Naive thymus-derived CD4-positive, alpha-beta T cell (primary cell): ENCODE data around the gene NADK. TPM values are rescaled to one million over a fixed set of nuclear protein-coding genes. Genes with fewer than 3 reads are reported as not detected.
A peak's percentile ranks its signal among the peaks of the same experiment; 100 is the strongest.

Experiments
- ATAC-seq: fragments of 150-1000 bp; cut with Tn5 transposase; 2 replicates; pipeline ENCODE4 v1.10.0; 2021; ENCODE audit warnings: mild to moderate bottlenecking, moderate library complexity
- CTCF ChIA-PET: fragments of 350-600 bp; sonication (Branson Sonifier 250); formaldehyde crosslinking; loops from one replicate; lab custom pipeline; 2021; ENCODE audit warnings: antibody characterized with exemption; lab: Charles Lee
- POLR2A ChIA-PET: fragments of 350-600 bp; sonication (Branson Sonifier 250); formaldehyde crosslinking; loops from one replicate; lab custom pipeline; 2021; ENCODE audit warnings: antibody characterized with exemption, inconsistent platforms; lab: Charles Lee
- DNase-seq, 9 donors: peaks; one replicate each; pipeline versions ENCODE4 v3.0.0 to v3.0.0-alpha.2; 2020 to 2022; ENCODE audit warnings: mixed read lengths in 1 of 9
- H3K27ac ChIP-seq: one replicate; pipeline ENCODE4 v1.7.0; 2013; ENCODE audit warnings: mild to moderate bottlenecking, low read depth, low read length, moderate library complexity
- H3K27me3 ChIP-seq, 2 donors: one replicate each; pipeline ENCODE4 v1.7.0; 2013; ENCODE audit warnings: low read length in 2 of 2, mild to moderate bottlenecking in 2 of 2, moderate library complexity in 2 of 2; ENCODE audit not compliant: control insufficient read depth in 2 of 2, insufficient read depth in 2 of 2
- H3K36me3 ChIP-seq, 3 experiments: 1 replicate in 2 of 3; 2 replicates in 1 of 3; pipeline ENCODE4 v1.7.0; 2013; ENCODE audit warnings: low read length in 3 of 3, mild to moderate bottlenecking in 3 of 3, moderate library complexity in 1 of 3; ENCODE audit not compliant: insufficient read depth in 3 of 3, control insufficient read depth in 2 of 3
- H3K4me1 ChIP-seq, 2 donors: one replicate each; pipeline ENCODE4 v1.7.0; 2013; ENCODE audit warnings: low read length in 2 of 2, mild to moderate bottlenecking in 2 of 2, moderate library complexity in 1 of 2; ENCODE audit not compliant: control insufficient read depth in 2 of 2, insufficient read depth in 2 of 2
- H3K4me3 ChIP-seq: 2 replicates; pipeline ENCODE4 v1.7.0; 2013; ENCODE audit warnings: mild to moderate bottlenecking, low read length
- H3K9me3 ChIP-seq, 3 experiments: 1 replicate in 2 of 3; 2 replicates in 1 of 3; pipeline ENCODE4 v1.7.0; 2013; ENCODE audit warnings: low read length in 3 of 3; ENCODE audit not compliant: control insufficient read depth in 2 of 3
- H3K27ac Mint-ChIP-seq, 9 donors: one replicate each; pipeline ENCODE4 v1.8.0; 2020 to 2022; ENCODE audit warnings: mixed read lengths in 9 of 9, mild to moderate bottlenecking in 8 of 9, moderate library complexity in 5 of 9, inconsistent platforms in 2 of 9
- H3K27me3 Mint-ChIP-seq, 5 donors: one replicate each; pipeline ENCODE4 v1.8.0; 2021 to 2022; ENCODE audit warnings: mixed read lengths in 5 of 5, mild to moderate bottlenecking in 1 of 5
- H3K36me3 Mint-ChIP-seq, 5 donors: one replicate each; pipeline ENCODE4 v1.8.0; 2020 to 2022; ENCODE audit warnings: mixed read lengths in 5 of 5, mild to moderate bottlenecking in 3 of 5, inconsistent platforms in 1 of 5
- H3K4me1 Mint-ChIP-seq, 7 donors: one replicate each; pipeline ENCODE4 v1.8.0; 2020 to 2022; ENCODE audit warnings: mixed read lengths in 7 of 7, mild to moderate bottlenecking in 3 of 7, inconsistent platforms in 1 of 7
- H3K4me3 Mint-ChIP-seq, 10 donors: one replicate each; pipeline ENCODE4 v1.8.0; 2020 to 2022; ENCODE audit warnings: mild to moderate bottlenecking in 10 of 10, mixed read lengths in 10 of 10, moderate library complexity in 6 of 10, inconsistent platforms in 2 of 10
- H3K9me3 Mint-ChIP-seq, 11 donors: one replicate each; pipeline ENCODE4 v1.8.0; 2020 to 2022; ENCODE audit warnings: mixed read lengths in 11 of 11, mild to moderate bottlenecking in 4 of 11, inconsistent platforms in 1 of 11, moderate library complexity in 1 of 11
- intact Hi-C, 2 donors: fragments of 100-400 bp; cut with micrococcal nuclease; formaldehyde crosslinking; loops; one replicate each; pipeline ENCODE4 v1.15.1; 2023
- polyA plus RNA-seq, 2 donors: library from polyadenylated mRNA; unstranded; fragments of 300-500 nt; fragmentation: Illumina TruSeq; gene quantifications; one replicate each; pipeline ENCODE4 v1.2.3, GENCODE V29; 2021
- total RNA-seq, 6 experiments: library from RNA in 5 of 6; stranded (reverse) in 5 of 6; gene quantifications; 1 replicate in 5 of 6; 2 replicates in 1 of 6; pipeline ENCODE4 v1.2.3 and lab custom pipeline; 2021 to 2026

The NADK gene
- total and polyA plus RNA-seq, 7 experiments from 2014 or later, result 14.7 to 115 (median 49.4) TPM

DNA sequence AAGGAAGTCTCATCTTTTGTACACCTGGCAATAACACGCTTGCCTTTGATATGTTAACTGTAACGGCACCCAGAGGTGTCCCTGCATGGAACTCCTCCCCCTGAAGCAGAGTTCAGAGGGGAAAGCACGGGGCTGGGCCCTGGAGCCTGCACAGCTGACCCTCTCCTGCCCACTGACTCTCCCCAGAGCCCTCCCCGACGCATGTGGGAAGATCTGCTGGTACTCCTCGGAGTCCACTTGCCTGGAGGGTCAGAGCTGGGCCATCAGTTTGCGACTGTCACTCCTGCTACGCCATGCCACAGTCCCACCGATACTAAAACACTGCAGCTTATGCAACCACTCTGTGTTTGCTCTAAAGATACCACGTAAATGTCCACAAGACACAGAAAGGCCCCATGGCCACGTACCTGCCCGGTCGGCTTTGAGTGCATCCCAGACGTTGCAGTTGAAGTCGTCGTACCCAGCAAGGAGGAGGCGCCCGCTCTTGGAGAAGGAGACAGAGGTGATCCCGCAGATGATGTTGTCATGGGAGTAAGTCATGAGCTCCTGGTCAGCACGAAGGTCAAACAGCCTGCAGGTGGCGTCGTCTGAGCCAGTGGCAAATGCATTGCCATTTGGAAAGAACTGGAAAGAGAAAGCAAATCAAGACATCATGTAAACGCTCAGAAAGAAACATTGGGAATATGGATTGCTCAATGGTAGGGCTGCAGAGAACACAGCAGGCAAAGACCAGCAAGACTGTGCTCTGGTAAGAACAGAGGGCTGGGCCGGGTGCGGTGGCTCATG, 10.6 kb upstream of the NADK start:
- Mint-ChIP-seq H3K4me3 (no peak overlapping the region), H3K27me3 (no peaks in the 10 kb centered on the region), H3K27ac (peak overlapping the region in 7 of 9 donors; percentile 3 to 92 (median 72)), H3K36me3 (peaks cover 7 to 45% (median 23%) of the 10 kb centered on the region in 5 donors), H3K4me1 (peaks cover 0 to 10% (median 4%) of the 10 kb centered on the region in 7 donors), H3K9me3 (no peaks in the 10 kb centered on the region)
- Histone ChIP-seq H3K27ac (no peak overlapping the region), H3K4me3 (no peak overlapping the region), H3K36me3 (peaks cover 31 to 90% (median 39%) of the 10 kb centered on the region in 3 experiments), H3K9me3 (no peaks in the 10 kb centered on the region), H3K4me1 (no peaks in the 10 kb centered on the region), H3K27me3 (no peaks in the 10 kb centered on the region)
- intact Hi-C loops, result no loop called here
- CTCF ChIA-PET, result interaction anchor here (1.3 kb wide), 1 partner anchor 119 kb away, joined by 6 read pairs; no protein-coding TSS in a partner anchor
- POLR2A ChIA-PET, result interaction anchor here (1.4 kb wide), 1 partner anchor 9 kb away, joined by 4 read pairs; no protein-coding TSS in a partner anchor
- no peak for ATAC-seq
- DNase-seq, result no peak

DNA sequence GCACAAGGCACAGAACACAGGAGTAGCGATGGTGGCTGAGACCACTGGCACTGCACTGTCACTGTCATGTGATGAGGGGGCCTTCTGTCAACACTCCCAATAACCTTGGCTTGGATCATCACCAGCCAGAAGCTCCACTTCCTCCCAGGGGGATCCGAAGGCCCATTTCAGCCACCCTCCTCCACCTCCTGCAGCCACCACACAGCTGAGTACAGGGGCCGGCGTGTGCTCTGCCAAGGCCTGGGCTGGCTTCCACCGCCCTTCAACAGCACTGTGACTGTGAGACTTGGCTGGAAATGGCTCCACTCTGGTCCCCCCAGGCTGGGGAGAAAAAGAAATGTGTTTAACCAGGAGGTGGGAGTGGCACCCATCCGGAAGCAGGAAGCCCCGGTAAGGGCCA, 9.9 kb upstream of the NADK start:
- no peak for ATAC-seq
- H3K36me3 ChIP-seq, result peaks cover 31 to 83% (median 39%) of the 10 kb centered on the region in 3 experiments
- no peak overlapping the region for H3K4me3 ChIP-seq
- ChIA-PET CTCF (no interaction called here), POLR2A (no interaction called here)
- peaks cover 3 to 11% (median 6%) of the 10 kb centered on the region in 7 donors for H3K4me1 Mint-ChIP-seq
- H3K4me1 ChIP-seq, result peaks cover 4 to 5% of the 10 kb centered on the region in 2 donors
- H3K36me3 Mint-ChIP-seq, result peaks cover 7 to 40% (median 16%) of the 10 kb centered on the region in 5 donors
- H3K27me3 ChIP-seq, result no peaks in the 10 kb centered on the region
- no peak for DNase-seq
- intact Hi-C loops, result no loop called here
- H3K9me3 ChIP-seq, result no peaks in the 10 kb centered on the region
- H3K27me3 Mint-ChIP-seq, result no peaks in the 10 kb centered on the region
- H3K4me3 Mint-ChIP-seq, result no peak overlapping the region
- peak overlapping the region in 1 of 9 donors; percentile 47 for H3K27ac Mint-ChIP-seq
- H3K27ac ChIP-seq, result no peak overlapping the region
- H3K9me3 Mint-ChIP-seq, result no peaks in the 10 kb centered on the region

DNA sequence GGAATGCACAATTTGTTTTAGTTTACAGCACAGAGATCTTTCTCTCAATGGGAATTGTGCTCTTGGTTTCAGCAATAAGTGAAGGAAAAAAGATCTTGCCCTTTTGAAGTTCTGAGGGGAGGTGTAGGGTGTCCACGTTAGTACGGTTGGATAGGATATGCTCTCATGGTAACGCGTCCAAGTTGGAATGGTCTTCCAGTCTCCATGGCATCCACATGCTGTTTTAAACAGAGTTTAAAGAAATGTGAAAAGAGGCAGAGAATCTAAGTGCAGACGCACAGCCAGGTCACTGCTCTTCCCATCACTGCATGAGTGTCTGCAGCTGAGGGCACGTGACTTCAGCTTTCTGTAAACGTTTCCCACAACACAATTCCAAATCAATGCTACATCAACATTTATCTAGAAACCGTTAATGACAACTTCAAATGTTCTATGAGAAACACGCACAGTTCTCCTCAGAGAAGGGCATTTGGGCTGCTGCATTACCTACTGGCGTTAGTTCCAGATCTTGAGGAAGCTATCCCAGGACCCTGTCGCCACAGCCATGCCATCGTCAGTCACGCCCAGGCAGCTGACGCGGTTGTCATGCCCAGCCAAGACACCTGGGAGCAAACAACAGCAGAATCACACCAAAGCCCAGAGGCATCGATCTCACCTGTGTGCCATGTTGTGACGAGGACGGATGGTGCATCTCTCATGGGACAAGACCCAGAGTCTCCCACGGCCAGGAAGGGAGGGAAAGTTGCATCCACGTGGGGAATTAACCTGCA, 8.8 kb upstream of the NADK start:
- no peak for DNase-seq
- H3K4me1 ChIP-seq, result peaks cover 13 to 15% of the 10 kb centered on the region in 2 donors
- intact Hi-C loops, result no loop called here
- CTCF ChIA-PET, result no interaction called here
- H3K4me3 ChIP-seq, result no peak overlapping the region
- Mint-ChIP-seq H3K27me3 (no peaks in the 10 kb centered on the region), H3K36me3 (peaks cover 7 to 36% (median 16%) of the 10 kb centered on the region in 5 donors), H3K4me3 (no peak overlapping the region), H3K4me1 (peaks cover 7 to 17% (median 13%) of the 10 kb centered on the region in 7 donors), H3K27ac (peak overlapping the region in 3 of 9 donors; percentile 14 to 40 (median 28)), H3K9me3 (no peaks in the 10 kb centered on the region)
- ATAC-seq, result no peak
- no peak overlapping the region for H3K27ac ChIP-seq
- H3K27me3 ChIP-seq, result no peaks in the 10 kb centered on the region
- H3K9me3 ChIP-seq, result no peaks in the 10 kb centered on the region
- H3K36me3 ChIP-seq, result peaks cover 31 to 72% (median 36%) of the 10 kb centered on the region in 3 experiments
- POLR2A ChIA-PET, result no interaction called here

DNA sequence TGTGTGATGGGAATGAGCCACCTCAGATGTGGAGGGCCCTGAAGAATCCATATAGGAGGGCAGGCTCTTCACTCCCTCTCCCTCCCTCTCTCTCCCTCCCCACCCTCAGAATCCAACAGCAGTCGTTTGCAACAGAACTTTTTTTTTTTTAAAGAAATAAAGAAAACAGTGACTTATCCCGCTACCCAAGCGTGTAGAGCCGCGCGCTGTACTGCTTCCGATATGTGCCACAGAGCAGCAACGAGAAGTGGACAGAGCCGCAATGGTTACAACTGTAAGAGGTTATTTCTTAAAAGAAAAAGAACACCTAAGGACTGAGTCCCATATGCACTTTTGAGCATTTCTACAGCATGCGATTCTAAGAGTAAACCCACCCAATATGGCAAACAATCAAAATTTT, 7.4 kb upstream of the NADK start:
- intact Hi-C loops, result no loop called here
- CTCF ChIA-PET, result no interaction called here
- peak overlapping the region in 1 of 9 donors; percentile 22 for H3K27ac Mint-ChIP-seq
- ATAC-seq, result no peak
- Histone ChIP-seq H3K4me1 (peaks cover 26 to 28% of the 10 kb centered on the region in 2 donors), H3K27ac (no peak overlapping the region), H3K27me3 (no peaks in the 10 kb centered on the region), H3K4me3 (no peak overlapping the region), H3K9me3 (no peaks in the 10 kb centered on the region), H3K36me3 (peaks cover 29 to 61% (median 33%) of the 10 kb centered on the region in 3 experiments)
- peaks cover 7 to 32% (median 16%) of the 10 kb centered on the region in 5 donors for H3K36me3 Mint-ChIP-seq
- no peaks in the 10 kb centered on the region for H3K27me3 Mint-ChIP-seq
- H3K4me1 Mint-ChIP-seq, result peaks cover 14 to 30% (median 26%) of the 10 kb centered on the region in 7 donors
- POLR2A ChIA-PET, result no interaction called here
- H3K4me3 Mint-ChIP-seq, result no peak overlapping the region
- no peaks in the 10 kb centered on the region for H3K9me3 Mint-ChIP-seq
- no peak for DNase-seq

DNA sequence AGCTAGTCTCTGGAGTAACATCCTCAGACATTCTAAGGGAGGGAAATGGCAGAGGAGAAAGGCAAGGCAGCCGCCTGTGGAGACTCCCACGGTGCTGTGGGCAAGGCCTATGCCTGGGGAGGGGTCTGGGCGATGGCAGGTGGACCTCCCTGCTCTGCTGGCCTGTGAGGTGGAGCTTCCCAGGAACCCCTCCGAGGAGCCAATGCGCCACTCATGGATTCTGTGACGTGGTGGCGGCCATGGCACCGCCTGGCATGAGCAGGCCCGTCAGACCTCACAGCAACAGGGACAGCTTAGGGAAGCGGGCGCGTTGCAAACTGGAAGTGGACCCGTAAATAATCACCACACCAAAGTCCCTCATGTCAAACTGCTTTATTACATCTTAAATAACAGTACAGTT, 6.7 kb upstream of the NADK start:
- Histone ChIP-seq H3K4me1 (peaks cover 33 to 35% of the 10 kb centered on the region in 2 donors), H3K27ac (no peak overlapping the region), H3K36me3 (peaks cover 22 to 54% (median 33%) of the 10 kb centered on the region in 3 experiments), H3K9me3 (no peaks in the 10 kb centered on the region), H3K27me3 (no peaks in the 10 kb centered on the region), H3K4me3 (no peak overlapping the region)
- CTCF ChIA-PET, result no interaction called here
- peaks cover 7 to 27% (median 16%) of the 10 kb centered on the region in 5 donors for H3K36me3 Mint-ChIP-seq
- POLR2A ChIA-PET, result no interaction called here
- ATAC-seq, result no peak
- H3K4me3 Mint-ChIP-seq, result no peak overlapping the region
- DNase-seq, result no peak
- no peaks in the 10 kb centered on the region for H3K9me3 Mint-ChIP-seq
- intact Hi-C loops, result loop anchor here in 1 of 2 donors (5.0 kb wide), 1 partner anchor 122 kb away; no protein-coding TSS in a partner anchor
- no peaks in the 10 kb centered on the region for H3K27me3 Mint-ChIP-seq
- H3K27ac Mint-ChIP-seq, result peak overlapping the region in 3 of 9 donors; percentile 21 to 38 (median 31)
- H3K4me1 Mint-ChIP-seq, result peaks cover 22 to 37% (median 33%) of the 10 kb centered on the region in 7 donors

DNA sequence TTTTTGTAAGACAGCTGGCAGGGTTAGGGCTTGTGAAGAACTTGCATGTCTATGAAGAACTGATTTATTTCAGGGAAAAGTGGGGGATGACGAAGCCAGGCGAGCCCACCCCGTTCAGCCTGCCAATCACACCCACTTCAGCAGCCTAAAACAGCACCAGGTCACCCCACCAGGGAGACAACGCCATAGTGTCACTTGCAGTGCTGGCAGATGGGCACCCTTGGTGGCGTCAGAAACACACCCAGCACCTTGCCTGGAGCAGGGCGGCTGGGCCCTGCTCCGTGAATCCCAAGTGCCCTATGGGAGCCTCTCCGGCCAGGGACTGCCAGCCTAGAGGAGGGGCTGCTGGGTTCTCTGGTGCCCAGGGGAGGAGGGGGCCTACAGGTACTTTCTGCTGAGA, 5.0 kb upstream of the NADK start:
- Mint-ChIP-seq H3K9me3 (no peaks in the 10 kb centered on the region), H3K27me3 (no peaks in the 10 kb centered on the region), H3K4me3 (peak overlapping the region in 9 of 10 donors; percentile 63 to 84 (median 68)), H3K36me3 (peaks cover 0 to 17% (median 10%) of the 10 kb centered on the region in 5 donors), H3K4me1 (peaks cover 30 to 43% (median 41%) of the 10 kb centered on the region in 7 donors), H3K27ac (peak overlapping the region; percentile 73 to 96 (median 90))
- intact Hi-C loops, result loop anchor here in 1 of 2 donors (5.0 kb wide), 1 partner anchor 124 kb away; no protein-coding TSS in a partner anchor
- DNase-seq (no peak), ATAC-seq (no peak)
- Histone ChIP-seq H3K9me3 (no peaks in the 10 kb centered on the region), H3K27me3 (no peaks in the 10 kb centered on the region), H3K4me1 (peaks cover 46% of the 10 kb centered on the region in 2 donors), H3K4me3 (peak overlapping the region; percentile 32), H3K27ac (peak overlapping the region; percentile 65), H3K36me3 (peaks cover 11 to 37% (median 24%) of the 10 kb centered on the region in 3 experiments)
- ChIA-PET POLR2A (no interaction called here), CTCF (no interaction called here)
